A204.1 (cell line): ENCODE measurements around the gene OTUD3.

Source experiments
- FAIRE-seq: peaks from 2 replicates; lab custom pipeline; 2012; peaks lifted over from hg19 to GRCh38; lab: Jason Lieb, UNC

OTUD3 gene

GRCh38 chr1:19954059-19954458 lies 71.9 kb downstream of the OTUD3 start:
- no peak for FAIRE-seq

- FAIRE-seq = no peak
These were observed 73.5 kb downstream of the OTUD3 start for GRCh38 chr1:19955534-19956170.

DNA sequence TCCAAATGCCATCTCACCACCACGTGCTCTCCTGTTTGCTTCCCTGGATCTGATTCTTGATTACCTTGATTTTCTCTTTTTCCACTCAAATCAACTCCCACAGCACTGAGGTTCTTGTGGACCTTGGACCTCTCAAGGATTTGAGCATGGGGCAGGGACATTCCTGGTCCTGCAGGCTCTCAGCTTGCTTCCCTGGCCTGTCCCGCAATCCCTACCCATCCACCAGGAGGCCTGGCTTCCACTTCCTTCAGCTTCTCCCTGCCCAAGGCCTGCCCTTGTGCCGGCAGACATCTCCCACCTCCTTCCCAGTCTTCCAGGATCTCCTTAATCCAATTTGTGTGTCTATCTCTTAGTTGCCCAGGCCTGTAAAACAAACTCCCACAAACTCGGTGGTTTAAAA lies 75.6 kb downstream of the OTUD3 start:
- FAIRE-seq = no peak

DNA sequence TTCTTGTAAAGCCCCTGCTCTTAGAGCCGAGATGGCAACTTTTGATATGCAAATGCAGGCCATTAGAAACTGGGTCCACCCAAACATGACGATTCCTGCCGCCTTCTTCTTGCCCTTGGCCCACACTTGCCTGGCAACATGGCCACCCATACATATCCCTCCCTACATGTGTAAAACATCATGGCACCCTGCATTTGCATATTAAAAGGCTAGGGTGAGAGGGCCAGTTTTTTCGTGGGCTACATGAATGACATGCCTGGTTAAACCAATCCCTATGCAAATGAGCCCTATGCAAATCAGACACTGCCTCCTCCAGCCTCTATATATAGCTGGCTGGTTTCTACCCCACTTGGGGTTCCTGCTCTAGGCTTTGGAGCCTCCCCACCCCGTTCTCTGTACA lies 78.4 kb downstream of the OTUD3 start:
- no peak for FAIRE-seq
